H1 (cell line): Measurements from ENCODE around the gene EZH1. TPM values are rescaled to one million over a fixed set of nuclear protein-coding genes. Genes with fewer than 3 reads are reported as not detected.

Experiments used
- CTCF ChIA-PET: fragments of 300-600 bp; sonication (Branson Sonifier 250); formaldehyde crosslinking; loops from one replicate; lab custom pipeline; 2021; ENCODE audit not compliant: partially characterized antibody; lab: Charles Lee
- POLR2A ChIA-PET: fragments of 300-600 bp; sonication (Branson Sonifier 250); formaldehyde crosslinking; loops from one replicate; lab custom pipeline; 2021; ENCODE audit warnings: inconsistent platforms; ENCODE audit not compliant: partially characterized antibody; lab: Charles Lee
- DNase-seq, 2 experiments: peaks; one replicate each; pipeline versions ENCODE4 v3.0.0 to v3.0.0-alpha.2; 2010 to 2022; ENCODE audit warnings: low spot score in 2 of 2, low read depth in 1 of 2, mixed read lengths in 1 of 2
- FAIRE-seq: peaks from 2 replicates; lab custom pipeline; 2011; peaks lifted over from hg19 to GRCh38; lab: Jason Lieb, UNC
- H2AFZ ChIP-seq: 2 replicates; pipeline ENCODE4 v1.8.1; 2012; ENCODE audit warnings: low read length, inconsistent platforms
- H2AK5ac ChIP-seq: 2 replicates; pipeline ENCODE4 v1.6.1; 2013; ENCODE audit warnings: low read depth, low read length
- H2BK120ac ChIP-seq: replicated peaks from 2 replicates; pipeline ENCODE3; 2013; ENCODE audit warnings: low read depth, low read length, inconsistent platforms
- H2BK12ac ChIP-seq: 2 replicates; pipeline ENCODE4 v1.6.1; 2013; ENCODE audit warnings: low read depth, low read length
- H2BK15ac ChIP-seq: 2 replicates; pipeline ENCODE4 v1.6.1; 2013; ENCODE audit warnings: low read length
- H2BK20ac ChIP-seq: 2 replicates; pipeline ENCODE4 v1.6.1; 2013; ENCODE audit warnings: low read length
- H2BK5ac ChIP-seq: 2 replicates; pipeline ENCODE4 v1.6.1; 2013; ENCODE audit warnings: low read depth, low read length
- H3K14ac ChIP-seq: 2 replicates; pipeline ENCODE4 v1.6.1; 2013; ENCODE audit warnings: inconsistent platforms; ENCODE audit not compliant: insufficient read length
- H3K18ac ChIP-seq: 2 replicates; pipeline ENCODE4 v1.6.1; 2013; ENCODE audit warnings: low read length; ENCODE audit errors: extremely low read depth
- H3K23ac ChIP-seq: 2 replicates; pipeline ENCODE4 v1.6.1; 2013; ENCODE audit warnings: inconsistent platforms; ENCODE audit not compliant: insufficient read length
- H3K23me2 ChIP-seq: 2 replicates; pipeline ENCODE4 v1.6.1; 2013; ENCODE audit warnings: low read depth, low read length
- H3K27ac ChIP-seq: 2 replicates; pipeline ENCODE4 v1.6.1; 2011; ENCODE audit warnings: low read depth, low read length, inconsistent platforms
- H3K27me3 ChIP-seq, 4 experiments: replicated peaks in 1 of 4; 1 replicate in 1 of 4; 2 replicates in 3 of 4; pipeline versions ENCODE4 v1.6.1 to v1.8.1; 2011 to 2013; ENCODE audit warnings: low read length in 3 of 4, mild to moderate bottlenecking in 3 of 4, inconsistent platforms in 2 of 4, mixed read lengths in 2 of 4, moderate library complexity in 1 of 4; ENCODE audit not compliant: control insufficient read depth in 3 of 4, insufficient read depth in 3 of 4; ENCODE audit errors: extremely low read depth in 1 of 4
- H3K36me3 ChIP-seq, 4 experiments: 2 replicates each; pipeline versions ENCODE4 v1.6.1 to v1.8.1; 2011 to 2013; ENCODE audit warnings: mild to moderate bottlenecking in 4 of 4, low read length in 3 of 4, moderate library complexity in 2 of 4, control low read depth in 1 of 4, inconsistent platforms in 1 of 4; ENCODE audit not compliant: insufficient read depth in 4 of 4, control insufficient read depth in 2 of 4
- H3K4ac ChIP-seq: replicated peaks from 2 replicates; pipeline ENCODE3; 2013; ENCODE audit warnings: low read length, low read depth, mixed read lengths, inconsistent platforms; ENCODE audit not compliant: insufficient read length
- H3K4me1 ChIP-seq, 4 experiments: replicated peaks in 1 of 4; 1 replicate in 1 of 4; 2 replicates in 3 of 4; pipeline versions ENCODE4 v1.6.1 to v1.8.1; 2011 to 2013; ENCODE audit warnings: low read length in 3 of 4, inconsistent platforms in 2 of 4, mixed read lengths in 1 of 4; ENCODE audit not compliant: insufficient read depth in 4 of 4, control insufficient read depth in 3 of 4
- H3K4me2 ChIP-seq, 2 experiments: 2 replicates each; pipeline versions ENCODE4 v1.6.1 to v1.8.1; 2011 to 2013; ENCODE audit warnings: low read depth in 2 of 2, low read length in 2 of 2, control low read depth in 1 of 2, inconsistent platforms in 1 of 2, mild to moderate bottlenecking in 1 of 2; ENCODE audit not compliant: insufficient read depth in 1 of 2
- H3K4me3 ChIP-seq, 4 experiments: fragments of 200-600, 300-600 bp in 1 of 4; sonication (generic), shearing (Covaris generic), sonication (Bioruptor Twin) in 1 of 4; 2 replicates each; pipeline versions ENCODE4 v1.5.1 to v1.8.1; 2011 to 2016; ENCODE audit warnings: low read length in 4 of 4, low read depth in 3 of 4, control low read depth in 2 of 4, inconsistent platforms in 2 of 4, mild to moderate bottlenecking in 2 of 4, mixed read lengths in 1 of 4, moderate library complexity in 1 of 4; ENCODE audit not compliant: insufficient read depth in 2 of 4; ENCODE audit errors: extremely low read depth in 1 of 4
- H3K56ac ChIP-seq: replicated peaks from 2 replicates; pipeline ENCODE3; 2013; ENCODE audit warnings: low read depth, mild to moderate bottlenecking, mixed read lengths, low read length, inconsistent platforms; ENCODE audit not compliant: insufficient read length
- H3K79me1 ChIP-seq: 2 replicates; pipeline ENCODE4 v1.6.1; 2013; ENCODE audit warnings: low read depth, low read length, control low read depth
- H3K79me2 ChIP-seq, 2 experiments: 2 replicates each; pipeline versions ENCODE4 v1.6.1 to v1.8.1; 2012 to 2013; ENCODE audit warnings: low read length in 2 of 2, mild to moderate bottlenecking in 2 of 2, inconsistent platforms in 1 of 2; ENCODE audit not compliant: insufficient read depth in 2 of 2, control insufficient read depth in 1 of 2
- H3K9ac ChIP-seq, 4 experiments: replicated peaks in 1 of 4; 1 replicate in 1 of 4; 2 replicates in 3 of 4; pipeline versions ENCODE4 v1.6.1 to v1.8.1; 2011 to 2013; ENCODE audit warnings: low read depth in 3 of 4, low read length in 3 of 4, control low read depth in 2 of 4, mild to moderate bottlenecking in 2 of 4, moderate library complexity in 2 of 4, inconsistent platforms in 1 of 4; ENCODE audit errors: extremely low read depth in 1 of 4
- H3K9me3 ChIP-seq, 2 experiments: 2 replicates each; pipeline versions ENCODE4 v1.6.1 to v1.8.1; 2012 to 2013; ENCODE audit warnings: mild to moderate bottlenecking in 2 of 2, moderate library complexity in 2 of 2, control low read depth in 1 of 2, inconsistent platforms in 1 of 2, low read depth in 1 of 2, low read length in 1 of 2, mixed read lengths in 1 of 2; ENCODE audit not compliant: insufficient read depth in 2 of 2
- H4K20me1 ChIP-seq, 2 experiments: replicated peaks in 1 of 2; 2 replicates each; pipeline versions ENCODE3 to v1.8.1; 2011 to 2013; ENCODE audit warnings: inconsistent platforms in 2 of 2, low read length in 2 of 2, mild to moderate bottlenecking in 1 of 2; ENCODE audit not compliant: insufficient read depth in 2 of 2, control insufficient read depth in 1 of 2
- H4K5ac ChIP-seq: 2 replicates; pipeline ENCODE4 v1.6.1; 2013; ENCODE audit warnings: low read length, low read depth, mixed read lengths, inconsistent platforms; ENCODE audit not compliant: insufficient read length
- H4K8ac ChIP-seq: 2 replicates; pipeline ENCODE4 v1.8.0; 2013; ENCODE audit warnings: mild to moderate bottlenecking, moderate library complexity, low read length, inconsistent platforms; ENCODE audit not compliant: insufficient read depth; ENCODE audit errors: extremely low read depth
- H4K91ac ChIP-seq: replicated peaks from 2 replicates; pipeline ENCODE3; 2013; ENCODE audit warnings: low read length, mixed read lengths, inconsistent platforms; ENCODE audit not compliant: insufficient read length
- JUND ChIP-seq: IDR thresholded peaks from 2 replicates; pipeline ENCODE4 v1.6.1; 2011; ENCODE audit warnings: mild to moderate bottlenecking, improper control_type of control experiment, low read length
- WGBS, 2 experiments: shearing (Covaris generic) in 1 of 2; methylation state at CpG; one replicate each; pipeline versions ENCODE4 v1.1.6 to v1.1.7; 2013 to 2015; ENCODE audit warnings: low lambda C conversion rate in 2 of 2, mixed read lengths in 2 of 2, inconsistent platforms in 1 of 2, low coverage in 1 of 2, missing lambda C conversion rate in 1 of 2; ENCODE audit not compliant: insufficient replicate concordance in 2 of 2, insufficient coverage in 1 of 2, insufficient read length in 1 of 2; ENCODE audit errors: extremely low coverage in 1 of 2, missing lambda C conversion rate in 1 of 2; 5-methylcytosine and 5-hydroxymethylcytosine counted together
- polyA plus RNA-seq, 7 experiments: library from polyadenylated mRNA; depleted of rRNA in 3 of 7; stranded (reverse) in 5 of 7; unstranded in 2 of 7; fragments of >200 nt in 5 of 7; fragments of 200-250 nt in 2 of 7; gene quantifications; 1 replicate in 5 of 7; 2 replicates in 1 of 7; 4 replicates in 1 of 7; pipeline versions ENCODE4 v1.2.1 to v1.2.3, GENCODE V29; 2011 to 2013; ENCODE audit warnings: missing spikeins in 2 of 7, mixed read lengths in 2 of 7
- total RNA-seq: library from RNA; stranded (reverse); fragmentation: NEBNext Ultra II Directional; extraction: Animal tissue kit (Norgen Biotek cat#: 25700); gene quantifications from 2 replicates; pipeline ENCODE4 v1.2.1, GENCODE V29; 2021

EZH1 gene
- total and polyA plus RNA-seq, 2 of the 8 experiments (the other 6 are each of a cell fraction or from before 2014, with no cell fraction given), result 17.4 to 20.8 TPM

- no peak overlapping the region for H2AK5ac ChIP-seq
- peaks cover 0 to under 1% (median 0%) of the 10 kb centered on the region in 4 experiments; a peak in 3 of 7 replicates for H3K27me3 ChIP-seq
- H3K56ac ChIP-seq, result no peak overlapping the region
- H4K91ac ChIP-seq, result no peak overlapping the region
- FAIRE-seq, result no peak
- H3K27ac ChIP-seq, result no peak overlapping the region
- no peak overlapping the region for H2BK120ac ChIP-seq
- H2BK12ac ChIP-seq, result no peak overlapping the region
- no peaks in the 10 kb centered on the region for H3K79me2 ChIP-seq
- H4K20me1 ChIP-seq, result no peaks in the 10 kb centered on the region
- H2BK15ac ChIP-seq, result no peak overlapping the region
- H4K8ac ChIP-seq, result no peak overlapping the region
- H4K5ac ChIP-seq, result no peak overlapping the region
- no peak overlapping the region for H3K9ac ChIP-seq
- TF ChIP-seq JUND, result no peak
- TF ChIP-seq, all 59 proteins: peak for 0
- no peak overlapping the region for H3K4me2 ChIP-seq
- H3K18ac ChIP-seq, result no peak overlapping the region
- DNase-seq, result no peak
- H3K4me3 ChIP-seq, result no peak overlapping the region
- H2BK5ac ChIP-seq, result no peak overlapping the region
- 0 out of 2 replicates have a peak, but pooled peaks cover 4% of the 10 kb centered on the region for H3K79me1 ChIP-seq
- H3K23ac ChIP-seq, result no peak overlapping the region
- H3K14ac ChIP-seq, result no peak overlapping the region
- H3K36me3 ChIP-seq, result peaks cover 7 to 23% (median 14%) of the 10 kb centered on the region in 4 experiments; a peak in 6 of 8 replicates
- peaks cover 10% of the 10 kb centered on the region; the same call in 1 of the 2 replicates for H3K23me2 ChIP-seq
- ChIA-PET CTCF (no interaction called here), POLR2A (no interaction called here)
- WGBS, 2 experiments, result 88% methylated on average over 3 of the region's 3 CpGs; no CpG with 5 or more reads in 1 of the 2 experiments
- H2BK20ac ChIP-seq, result no peak overlapping the region
- H3K9me3 ChIP-seq, result no peaks in the 10 kb centered on the region
- peaks cover 0 to 4% (median 3%) of the 10 kb centered on the region in 4 experiments; a peak in 3 of 7 replicates for H3K4me1 ChIP-seq
- no peak overlapping the region for H2AFZ ChIP-seq
- no peak overlapping the region for H3K4ac ChIP-seq
Observed at GRCh38 chr17:42775534-42776098, 30.8 kb upstream of the EZH1 start.
